ENCODE results near the gene AVP. TPM values are rescaled to one million over a fixed set of nuclear protein-coding genes. Genes with fewer than 3 reads are reported as not detected.

AVP gene
- total and polyA plus RNA-seq, 4 donors, result 2.5 TPM; not detected in 3

GRCh38 chr20:3068986-3069900, 15.3 kb downstream of the AVP start:
- Histone ChIP-seq H3K27ac (ENCODE audit: low read depth in 1 of 2, low read length in 2 of 2) (peak overlapping the region; percentile 56 to 95), H3K4me3 (ENCODE audit: low read depth in 1 of 3, low read length in 3 of 3) (no peak overlapping the region), H3K9me3 (ENCODE audit: control insufficient read depth in 4 of 4, low read length in 3 of 4) (no peaks in the 10 kb centered on the region), H3K9ac (ENCODE audit: low read depth in 1 of 2, low read length in 2 of 2) (no peak overlapping the region), H3K4me1 (ENCODE audit: control insufficient read depth in 4 of 4, insufficient read depth in 4 of 4, low read length in 3 of 4) (peaks cover 7 to 55% (median 42%) of the 10 kb centered on the region in 4 donors), H3K27me3 (ENCODE audit: control insufficient read depth in 4 of 4, insufficient read depth in 4 of 4, low read length in 3 of 4) (peaks cover 0 to 3% (median 0%) of the 10 kb centered on the region in 4 donors), H3K36me3 (ENCODE audit: control insufficient read depth in 4 of 4, insufficient read depth in 3 of 4, low read depth in 1 of 4, low read length in 3 of 4) (no peaks in the 10 kb centered on the region)
- peak; percentile 95 to 97 for TF ChIP-seq JUND (IDR thresholded peaks at IDR 0.05)
- peak; percentile 89 for TF ChIP-seq ATF3 (IDR thresholded peaks at IDR 0.05)
- peak; percentile 82 to 86 for TF ChIP-seq HNF4A (conservative IDR thresholded peaks at IDR 0.05)
- peak; percentile 18 for TF ChIP-seq YY1 (IDR thresholded peaks at IDR 0.05)
- no peak for TF ChIP-seq RAD21 (IDR thresholded peaks at IDR 0.05)
- TF ChIP-seq TAF1 (conservative IDR thresholded peaks at IDR 0.05), result no peak
- TF ChIP-seq FOXA2 (IDR thresholded peaks at IDR 0.05), result no peak
- TF ChIP-seq CTCF (IDR thresholded peaks at IDR 0.05; ENCODE audit: low read depth, low read length, missing input control), result no peak
- no peak for TF ChIP-seq GABPA (IDR thresholded peaks at IDR 0.05 in 1 of 2, conservative IDR thresholded peaks at IDR 0.05 in 1 of 2)
- TF ChIP-seq HNF4G (IDR thresholded peaks at IDR 0.05), result peak; percentile 54
- no peak for TF ChIP-seq EGR1 (IDR thresholded peaks at IDR 0.05; ENCODE audit: low read depth in 2 of 2)
- TF ChIP-seq RXRA (IDR thresholded peaks at IDR 0.05), result peak; percentile 98
- TF ChIP-seq FOXA1 (IDR thresholded peaks at IDR 0.05), result no peak
- peak; percentile 89 for TF ChIP-seq SP1 (IDR thresholded peaks at IDR 0.05)
- TF ChIP-seq, protein P1, sequence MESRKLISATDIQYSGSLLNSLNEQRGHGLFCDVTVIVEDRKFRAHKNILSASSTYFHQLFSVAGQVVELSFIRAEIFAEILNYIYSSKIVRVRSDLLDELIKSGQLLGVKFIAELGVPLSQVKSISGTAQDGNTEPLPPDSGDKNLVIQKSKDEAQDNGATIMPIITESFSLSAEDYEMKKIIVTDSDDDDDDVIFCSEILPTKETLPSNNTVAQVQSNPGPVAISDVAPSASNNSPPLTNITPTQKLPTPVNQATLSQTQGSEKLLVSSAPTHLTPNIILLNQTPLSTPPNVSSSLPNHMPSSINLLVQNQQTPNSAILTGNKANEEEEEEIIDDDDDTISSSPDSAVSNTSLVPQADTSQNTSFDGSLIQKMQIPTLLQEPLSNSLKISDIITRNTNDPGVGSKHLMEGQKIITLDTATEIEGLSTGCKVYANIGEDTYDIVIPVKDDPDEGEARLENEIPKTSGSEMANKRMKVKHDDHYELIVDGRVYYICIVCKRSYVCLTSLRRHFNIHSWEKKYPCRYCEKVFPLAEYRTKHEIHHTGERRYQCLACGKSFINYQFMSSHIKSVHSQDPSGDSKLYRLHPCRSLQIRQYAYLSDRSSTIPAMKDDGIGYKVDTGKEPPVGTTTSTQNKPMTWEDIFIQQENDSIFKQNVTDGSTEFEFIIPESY (IDR thresholded peaks at IDR 0.05), result no peak
- TF ChIP-seq NR2F2 (IDR thresholded peaks at IDR 0.05), result peak; percentile 64
- TF ChIP-seq, protein P2, sequence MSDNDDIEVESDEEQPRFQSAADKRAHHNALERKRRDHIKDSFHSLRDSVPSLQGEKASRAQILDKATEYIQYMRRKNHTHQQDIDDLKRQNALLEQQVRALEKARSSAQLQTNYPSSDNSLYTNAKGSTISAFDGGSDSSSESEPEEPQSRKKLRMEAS (IDR thresholded peaks at IDR 0.05), result peak; percentile 30
- TF ChIP-seq, protein P3, sequence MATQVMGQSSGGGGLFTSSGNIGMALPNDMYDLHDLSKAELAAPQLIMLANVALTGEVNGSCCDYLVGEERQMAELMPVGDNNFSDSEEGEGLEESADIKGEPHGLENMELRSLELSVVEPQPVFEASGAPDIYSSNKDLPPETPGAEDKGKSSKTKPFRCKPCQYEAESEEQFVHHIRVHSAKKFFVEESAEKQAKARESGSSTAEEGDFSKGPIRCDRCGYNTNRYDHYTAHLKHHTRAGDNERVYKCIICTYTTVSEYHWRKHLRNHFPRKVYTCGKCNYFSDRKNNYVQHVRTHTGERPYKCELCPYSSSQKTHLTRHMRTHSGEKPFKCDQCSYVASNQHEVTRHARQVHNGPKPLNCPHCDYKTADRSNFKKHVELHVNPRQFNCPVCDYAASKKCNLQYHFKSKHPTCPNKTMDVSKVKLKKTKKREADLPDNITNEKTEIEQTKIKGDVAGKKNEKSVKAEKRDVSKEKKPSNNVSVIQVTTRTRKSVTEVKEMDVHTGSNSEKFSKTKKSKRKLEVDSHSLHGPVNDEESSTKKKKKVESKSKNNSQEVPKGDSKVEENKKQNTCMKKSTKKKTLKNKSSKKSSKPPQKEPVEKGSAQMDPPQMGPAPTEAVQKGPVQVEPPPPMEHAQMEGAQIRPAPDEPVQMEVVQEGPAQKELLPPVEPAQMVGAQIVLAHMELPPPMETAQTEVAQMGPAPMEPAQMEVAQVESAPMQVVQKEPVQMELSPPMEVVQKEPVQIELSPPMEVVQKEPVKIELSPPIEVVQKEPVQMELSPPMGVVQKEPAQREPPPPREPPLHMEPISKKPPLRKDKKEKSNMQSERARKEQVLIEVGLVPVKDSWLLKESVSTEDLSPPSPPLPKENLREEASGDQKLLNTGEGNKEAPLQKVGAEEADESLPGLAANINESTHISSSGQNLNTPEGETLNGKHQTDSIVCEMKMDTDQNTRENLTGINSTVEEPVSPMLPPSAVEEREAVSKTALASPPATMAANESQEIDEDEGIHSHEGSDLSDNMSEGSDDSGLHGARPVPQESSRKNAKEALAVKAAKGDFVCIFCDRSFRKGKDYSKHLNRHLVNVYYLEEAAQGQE (IDR thresholded peaks at IDR 0.05), result peak; percentile 94
- WGBS, result 68% methylated on average over 8 of the region's 8 CpGs
- DNase-seq (ENCODE audit: low spot score), result no peak
